ENCODE data around the gene GRID1. TPM values are rescaled to one million over a fixed set of nuclear protein-coding genes. Genes with fewer than 3 reads are reported as not detected.

The GRID1 gene
- total and polyA plus RNA-seq, 10 donors, result 0.06 to 0.42 (median 0.15) TPM; not detected in 4

- H3K36me3 ChIP-seq, result no peaks in the 10 kb centered on the region
- intact Hi-C loops (cut with DNase I; ENCODE audit: low total_unique reads), result no loop called here
- peaks cover 0 to 4% (median 0%) of the 10 kb centered on the region in 8 donors for H3K9me3 ChIP-seq
- peaks cover 0 to 7% (median 0%) of the 10 kb centered on the region in 6 donors for H3K4me1 ChIP-seq
- no peak for DNase-seq
- H3K4me3 ChIP-seq, result no peak overlapping the region
- TF ChIP-seq POLR2AphosphoS5 (IDR thresholded peaks at IDR 0.05) (no peak), CTCF (IDR thresholded peaks at IDR 0.05 in 8 of 11, conservative IDR thresholded peaks at IDR 0.05 in 3 of 11) (no peak), POLR2A (IDR thresholded peaks at IDR 0.05) (no peak)
- H3K27me3 ChIP-seq (replicated peaks in 1 of 7), result no peaks in the 10 kb centered on the region
- H3K27ac ChIP-seq, result no peak overlapping the region
- WGBS, 5 donors, result 79 to 88% (median 84%) methylated on average over 5 of the region's 5 CpGs
Measured at GRCh38 chr10:85606401-85606800, 760.2 kb downstream of the GRID1 start.

- H3K27ac ChIP-seq, result no peak overlapping the region
- WGBS, 5 donors, result 85 to 95% (median 88%) methylated on average over 5 of the region's 5 CpGs
- H3K4me3 ChIP-seq, result no peak overlapping the region
- peaks cover 0 to 7% (median 0%) of the 10 kb centered on the region in 6 donors for H3K4me1 ChIP-seq
- TF ChIP-seq CTCF (IDR thresholded peaks at IDR 0.05 in 8 of 11, conservative IDR thresholded peaks at IDR 0.05 in 3 of 11), result no peak
- TF ChIP-seq POLR2AphosphoS5 (IDR thresholded peaks at IDR 0.05), result no peak
- no peaks in the 10 kb centered on the region for H3K27me3 ChIP-seq (replicated peaks in 1 of 7)
- DNase-seq, result no peak
- peaks cover 0 to 4% (median 0%) of the 10 kb centered on the region in 8 donors for H3K9me3 ChIP-seq
- intact Hi-C loops (cut with DNase I; ENCODE audit: low total_unique reads), result no loop called here
- H3K36me3 ChIP-seq, result no peaks in the 10 kb centered on the region
Measured at GRCh38 chr10:85604884-85605283, 761.7 kb downstream of the GRID1 start.

GRCh38 chr10:85604136-85604725 is 762.4 kb downstream of the GRID1 start:
- H3K4me3 ChIP-seq, result no peak overlapping the region
- TF ChIP-seq POLR2AphosphoS5 (IDR thresholded peaks at IDR 0.05) (no peak), CTCF (IDR thresholded peaks at IDR 0.05 in 8 of 11, conservative IDR thresholded peaks at IDR 0.05 in 3 of 11) (no peak), POLR2A (IDR thresholded peaks at IDR 0.05) (no peak)
- peaks cover 0 to 7% (median 0%) of the 10 kb centered on the region in 6 donors for H3K4me1 ChIP-seq
- H3K36me3 ChIP-seq, result no peaks in the 10 kb centered on the region
- H3K27ac ChIP-seq, result no peak overlapping the region
- DNase-seq, result no peak
- peaks cover 0 to 4% (median 0%) of the 10 kb centered on the region in 8 donors for H3K9me3 ChIP-seq
- no peaks in the 10 kb centered on the region for H3K27me3 ChIP-seq (replicated peaks in 1 of 7)
- 75 to 84% (median 81%) methylated on average over 5 of the region's 5 CpGs for WGBS, 5 donors
- intact Hi-C loops (cut with DNase I; ENCODE audit: low total_unique reads), result no loop called here

- no peaks in the 10 kb centered on the region for H3K36me3 ChIP-seq
- WGBS, 5 donors, result 63 to 80% (median 74%) methylated on average over 5 of the region's 5 CpGs
- intact Hi-C loops (cut with DNase I; ENCODE audit: low total_unique reads), result no loop called here
- no peaks in the 10 kb centered on the region for H3K27me3 ChIP-seq (replicated peaks in 1 of 7)
- H3K4me1 ChIP-seq, result peaks cover 0 to 7% (median 0%) of the 10 kb centered on the region in 6 donors
- no peak overlapping the region for H3K27ac ChIP-seq
- H3K9me3 ChIP-seq, result peaks cover 0 to 4% (median 0%) of the 10 kb centered on the region in 8 donors
- no peak for TF ChIP-seq CTCF (IDR thresholded peaks at IDR 0.05 in 8 of 11, conservative IDR thresholded peaks at IDR 0.05 in 3 of 11)
- TF ChIP-seq POLR2A (IDR thresholded peaks at IDR 0.05), result no peak
- no peak for TF ChIP-seq POLR2AphosphoS5 (IDR thresholded peaks at IDR 0.05)
- no peak overlapping the region for H3K4me3 ChIP-seq
- DNase-seq, result no peak
Measured at GRCh38 chr10:85603151-85603940, 763.2 kb downstream of the GRID1 start.
